ENCODE measurements around the gene SNAI3.

The SNAI3 gene

GRCh38 chr16:88725609-88726407 lies 39.5 kb upstream of the SNAI3 start:
- no peak for ATAC-seq (ENCODE audit: low read depth)

GRCh38 chr16:88724855-88725555 lies 38.7 kb upstream of the SNAI3 start:
- peaks cover 76% of the 10 kb centered on the region for H3K36me3 ChIP-seq (ENCODE audit: low read depth)
- no peak overlapping the region for H3K4me3 ChIP-seq (ENCODE audit: severe bottlenecking)
- no peaks in the 10 kb centered on the region for H3K27me3 ChIP-seq (ENCODE audit: insufficient read depth, poor library complexity, severe bottlenecking)
- DNase-seq (ENCODE audit: low spot score) (no peak), ATAC-seq (ENCODE audit: low read depth) (no peak)
- no peak overlapping the region for H3K27ac ChIP-seq (ENCODE audit: poor library complexity, severe bottlenecking)
- no peaks in the 10 kb centered on the region for H3K9me3 ChIP-seq (ENCODE audit: severe bottlenecking)
- TF ChIP-seq CTCF (IDR thresholded peaks at IDR 0.05; ENCODE audit: poor library complexity, severe bottlenecking), result no peak
- H3K4me1 ChIP-seq (ENCODE audit: insufficient read depth, poor library complexity, severe bottlenecking), result no peaks in the 10 kb centered on the region

More at GRCh38 chr16:88725609-88726407, 39.5 kb upstream of the SNAI3 start:
- H3K27ac ChIP-seq (ENCODE audit: poor library complexity, severe bottlenecking), result no peak overlapping the region
- H3K27me3 ChIP-seq (ENCODE audit: insufficient read depth, poor library complexity, severe bottlenecking), result no peaks in the 10 kb centered on the region
- H3K9me3 ChIP-seq (ENCODE audit: severe bottlenecking), result no peaks in the 10 kb centered on the region
- H3K4me3 ChIP-seq (ENCODE audit: severe bottlenecking), result no peak overlapping the region
- TF ChIP-seq CTCF (IDR thresholded peaks at IDR 0.05; ENCODE audit: poor library complexity, severe bottlenecking), result no peak
- no peak for DNase-seq (ENCODE audit: low spot score)
- H3K4me1 ChIP-seq (ENCODE audit: insufficient read depth, poor library complexity, severe bottlenecking), result no peaks in the 10 kb centered on the region
- peaks cover 79% of the 10 kb centered on the region for H3K36me3 ChIP-seq (ENCODE audit: low read depth)

- H3K4me3 ChIP-seq (ENCODE audit: severe bottlenecking), result no peak overlapping the region
- H3K27me3 ChIP-seq (ENCODE audit: insufficient read depth, poor library complexity, severe bottlenecking), result no peaks in the 10 kb centered on the region
- TF ChIP-seq CTCF (IDR thresholded peaks at IDR 0.05; ENCODE audit: poor library complexity, severe bottlenecking), result no peak
- H3K9me3 ChIP-seq (ENCODE audit: severe bottlenecking), result no peaks in the 10 kb centered on the region
- no peak for ATAC-seq (ENCODE audit: low read depth)
- no peak overlapping the region for H3K27ac ChIP-seq (ENCODE audit: poor library complexity, severe bottlenecking)
- no peaks in the 10 kb centered on the region for H3K4me1 ChIP-seq (ENCODE audit: insufficient read depth, poor library complexity, severe bottlenecking)
- peaks cover 85% of the 10 kb centered on the region for H3K36me3 ChIP-seq (ENCODE audit: low read depth)
- no peak for DNase-seq (ENCODE audit: low spot score)
Observed at GRCh38 chr16:88723911-88724310, 37.6 kb upstream of the SNAI3 start.

- H3K9me3 ChIP-seq (ENCODE audit: severe bottlenecking), result no peaks in the 10 kb centered on the region
- no peak for TF ChIP-seq CTCF (IDR thresholded peaks at IDR 0.05; ENCODE audit: poor library complexity, severe bottlenecking)
- no peaks in the 10 kb centered on the region for H3K27me3 ChIP-seq (ENCODE audit: insufficient read depth, poor library complexity, severe bottlenecking)
- no peak for DNase-seq (ENCODE audit: low spot score)
- H3K36me3 ChIP-seq (ENCODE audit: low read depth), result peaks cover 89% of the 10 kb centered on the region
- ATAC-seq (ENCODE audit: low read depth), result no peak
- no peaks in the 10 kb centered on the region for H3K4me1 ChIP-seq (ENCODE audit: insufficient read depth, poor library complexity, severe bottlenecking)
- H3K4me3 ChIP-seq (ENCODE audit: severe bottlenecking), result no peak overlapping the region
- H3K27ac ChIP-seq (ENCODE audit: poor library complexity, severe bottlenecking), result no peak overlapping the region
Observed at GRCh38 chr16:88723507-88723887, 37.2 kb upstream of the SNAI3 start.
